Testis (tissue), 3 donors: ENCODE results near the gene THRB. TPM values are rescaled to one million over a fixed set of nuclear protein-coding genes. Genes with fewer than 3 reads are reported as not detected.

ENCODE experiments used
- DNase-seq: peaks from one replicate; pipeline ENCODE4 v3.0.0-alpha.2; 2019
- H3K27ac ChIP-seq, 2 donors: fragments of 200-600 bp; sonication (generic); one replicate each; pipeline ENCODE4 v1.5.1; 2019
- H3K27me3 ChIP-seq: fragments of 200-600 bp; sonication (generic); one replicate; pipeline ENCODE4 v1.5.1; 2019
- H3K36me3 ChIP-seq: fragments of 200-600 bp; sonication (generic); one replicate; pipeline ENCODE4 v1.5.1; 2017; ENCODE audit warnings: low read depth; ENCODE audit errors: missing control alignments
- H3K4me1 ChIP-seq: fragments of 200-600 bp; sonication (generic); one replicate; pipeline ENCODE4 v1.5.1; 2019
- H3K4me3 ChIP-seq, 2 donors: fragments of 200-600 bp; sonication (generic); one replicate each; pipeline ENCODE4 v1.5.1; 2017 to 2019
- H3K9me3 ChIP-seq: fragments of 200-600 bp; sonication (generic); one replicate; pipeline ENCODE4 v1.5.1; 2017
- CTCF ChIP-seq, 3 experiments: fragments of 450-650 bp in 2 of 3; fragments of 200-600 bp in 1 of 3; sonication (generic) in 1 of 3; IDR thresholded peaks; one replicate each; pipeline ENCODE4 v1.5.1; 2016 to 2019; ENCODE audit warnings: antibody characterized with exemption in 3 of 3, mild to moderate bottlenecking in 2 of 3, moderate library complexity in 1 of 3
- POLR2A ChIP-seq: fragments of 450-650 bp; IDR thresholded peaks from one replicate; pipeline ENCODE4 v1.6.1; 2017; ENCODE audit warnings: antibody characterized with exemption, mild to moderate bottlenecking, moderate library complexity
- WGBS, 2 donors: methylation state at CpG; one replicate each; pipeline ENCODE4 v1.1.5; 2018; 5-methylcytosine and 5-hydroxymethylcytosine counted together
- intact Hi-C: fragments of 100-400 bp; cut with DNase I; formaldehyde crosslinking; loops from one replicate; pipeline ENCODE4 v1.15.1; 2023; ENCODE audit warnings: low total_unique reads
- polyA plus RNA-seq: library from polyadenylated mRNA; stranded (reverse); fragments of 350-450 nt; fragmentation: Illumina TruSeq; extraction: RNeasy Lipid Tissue Mini Kit (QIAGEN cat#74804); gene quantifications from one replicate; pipeline ENCODE4 v1.2.3, GENCODE V29; 2014; ENCODE audit warnings: low read depth, low replicate concordance; ENCODE audit not compliant: insufficient read depth
- total RNA-seq, 2 donors: library from RNA; depleted of rRNA; stranded (reverse); fragments of >200 nt; gene quantifications; one replicate each; pipeline ENCODE4 v1.2.3, GENCODE V29; 2016

The THRB gene
- total and polyA plus RNA-seq, 3 donors from 2014 or later = 1.3 to 2.0 (median 1.4) TPM

DNA sequence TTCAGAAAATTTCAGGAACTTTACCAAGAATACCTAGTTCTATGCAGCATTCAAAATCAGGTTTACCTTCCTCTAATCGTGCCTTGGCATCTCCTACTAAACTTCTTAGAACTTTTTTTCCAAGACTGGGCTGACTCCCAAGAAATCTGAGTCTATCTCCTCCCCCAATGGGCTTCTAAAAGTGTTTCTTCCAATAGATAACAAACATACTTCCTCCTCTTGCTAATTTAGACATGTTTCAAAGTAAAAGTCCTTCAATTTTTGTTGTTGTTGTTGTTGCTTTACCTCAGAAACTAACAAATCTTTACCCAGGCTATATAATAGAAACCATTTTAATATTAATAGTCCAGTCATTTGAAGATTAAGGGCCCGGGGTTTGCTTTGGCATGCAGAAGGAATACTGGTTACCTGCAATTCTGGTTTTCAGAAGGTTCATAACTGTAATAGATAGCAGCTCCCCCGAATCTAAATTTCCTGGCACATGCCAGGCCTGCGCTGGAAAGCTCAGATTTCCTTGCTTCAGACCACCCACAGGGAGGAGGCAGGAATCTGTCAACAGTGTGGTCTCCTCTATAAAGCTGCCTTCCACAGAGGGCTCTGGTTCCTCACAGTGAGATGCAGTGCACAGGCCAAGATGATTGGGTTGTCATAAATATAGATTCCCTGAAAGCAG, 188.7 kb downstream of the THRB start:
- Histone ChIP-seq H3K4me3 (no peak overlapping the region), H3K27ac (no peak overlapping the region), H3K4me1 (no peaks in the 10 kb centered on the region), H3K9me3 (no peaks in the 10 kb centered on the region), H3K27me3 (no peaks in the 10 kb centered on the region), H3K36me3 (no peaks in the 10 kb centered on the region)
- intact Hi-C loops = no loop called here
- TF ChIP-seq CTCF (IDR thresholded peaks at IDR 0.05) (no peak), POLR2A (no peak)
- 41 to 42% methylated on average over 4 of the region's 4 CpGs for WGBS, 2 donors
- no peak for DNase-seq

- TF ChIP-seq POLR2A (no peak), CTCF (IDR thresholded peaks at IDR 0.05) (no peak)
- 77 to 79% methylated on average over 7 of the region's 7 CpGs for WGBS, 2 donors
Measured at GRCh38 chr3:24303057-24303754, 191.4 kb downstream of the THRB start.

GRCh38 chr3:24302396-24302795, 192.3 kb downstream of the THRB start:
- Histone ChIP-seq H3K4me1 (no peaks in the 10 kb centered on the region), H3K36me3 (no peaks in the 10 kb centered on the region), H3K9me3 (no peaks in the 10 kb centered on the region), H3K27ac (no peak overlapping the region), H3K27me3 (no peaks in the 10 kb centered on the region), H3K4me3 (no peak overlapping the region)
- no peak for DNase-seq
- WGBS, 2 donors = 90 to 94% methylated on average over 2 of the region's 2 CpGs
- intact Hi-C loops = no loop called here
- TF ChIP-seq CTCF (IDR thresholded peaks at IDR 0.05) (no peak), POLR2A (no peak)

More at GRCh38 chr3:24303057-24303754, 191.4 kb downstream of the THRB start:
- H3K27ac ChIP-seq = no peak overlapping the region
- H3K4me3 ChIP-seq = no peak overlapping the region
- DNase-seq = no peak
- H3K4me1 ChIP-seq = no peaks in the 10 kb centered on the region
- intact Hi-C loops = no loop called here
- no peaks in the 10 kb centered on the region for H3K9me3 ChIP-seq
- H3K27me3 ChIP-seq = no peaks in the 10 kb centered on the region
- H3K36me3 ChIP-seq = no peaks in the 10 kb centered on the region

GRCh38 chr3:24300949-24301348, 193.7 kb downstream of the THRB start:
- intact Hi-C loops = no loop called here
- TF ChIP-seq POLR2A = no peak
- no peak for TF ChIP-seq CTCF (IDR thresholded peaks at IDR 0.05)
- no peak overlapping the region for H3K4me3 ChIP-seq
- no peak overlapping the region for H3K27ac ChIP-seq
- no peaks in the 10 kb centered on the region for H3K27me3 ChIP-seq
- no peaks in the 10 kb centered on the region for H3K4me1 ChIP-seq
- no peaks in the 10 kb centered on the region for H3K9me3 ChIP-seq
- 88 to 95% methylated on average over 2 of the region's 2 CpGs for WGBS, 2 donors
- H3K36me3 ChIP-seq = no peaks in the 10 kb centered on the region
- DNase-seq = no peak
